Cardiac muscle cell (in vitro differentiated cells and primary cell): ENCODE results near the gene DGKB. TPM values are rescaled to one million over a fixed set of nuclear protein-coding genes. Genes with fewer than 3 reads are reported as not detected.

Source experiments
- DNase-seq, 2 donors: peaks; one replicate each; pipeline versions ENCODE4 v3.0.0 to v3.0.0-alpha.2; 2010 to 2017; ENCODE audit warnings: low read depth in 1 of 2, low spot score in 1 of 2
- H3K27ac ChIP-seq: fragments of 200-600 bp; sonication (generic); 2 replicates; pipeline ENCODE4 v1.5.1; 2016
- H3K27me3 ChIP-seq: fragments of 200-600 bp; sonication (generic); 2 replicates; pipeline ENCODE4 v1.6.0; 2016; ENCODE audit warnings: control low read depth
- H3K36me3 ChIP-seq: fragments of 200-600 bp; sonication (generic); 2 replicates; pipeline ENCODE4 v1.5.1; 2016; ENCODE audit warnings: control low read depth
- H3K4me1 ChIP-seq: fragments of 200-600 bp; sonication (generic); 2 replicates; pipeline ENCODE4 v1.8.1; 2017; ENCODE audit warnings: low read depth, mild to moderate bottlenecking, mixed run types
- H3K4me3 ChIP-seq: fragments of 200-600 bp; sonication (generic); 2 replicates; pipeline ENCODE4 v1.5.1; 2016; ENCODE audit warnings: mild to moderate bottlenecking
- H3K9me3 ChIP-seq: fragments of 200-600 bp; sonication (generic); 2 replicates; pipeline ENCODE4 v1.5.1; 2017; ENCODE audit warnings: low read depth, mild to moderate bottlenecking, control low read depth
- CTCF ChIP-seq: IDR thresholded peaks from 2 replicates; pipeline ENCODE4 v1.5.1; 2012; ENCODE audit warnings: low read depth, mild to moderate bottlenecking, low read length
- polyA plus RNA-seq: library from polyadenylated mRNA; unstranded; fragments of >200 nt; fragmentation: Nextera tagmentation; extraction: Ambion mirVana; gene quantifications from 2 replicates; pipeline ENCODE4 v1.2.1, GENCODE V29; 2016
- total RNA-seq: library from RNA; depleted of rRNA; stranded (reverse); fragments of >200 nt; gene quantifications from 2 replicates; pipeline ENCODE4 v1.2.3, GENCODE V29; 2016

DGKB gene
- total and polyA plus RNA-seq, 2 experiments from 2014 or later = 0.07 to 0.86 TPM

GRCh38 chr7:14833707-14834106, 68.8 kb downstream of the DGKB start:
- Histone ChIP-seq H3K4me1 (peaks cover 44% of the 10 kb centered on the region), H3K27ac (no peak overlapping the region), H3K36me3 (no peaks in the 10 kb centered on the region)

GRCh38 chr7:14828053-14828452, 74.5 kb downstream of the DGKB start:
- no peak for TF ChIP-seq CTCF
- Histone ChIP-seq H3K36me3 (no peaks in the 10 kb centered on the region), H3K4me1 (peaks cover 9% of the 10 kb centered on the region), H3K9me3 (no peaks in the 10 kb centered on the region), H3K4me3 (no peak overlapping the region), H3K27me3 (no peaks in the 10 kb centered on the region), H3K27ac (no peak overlapping the region)
- DNase-seq = no peak

More at GRCh38 chr7:14833707-14834106, 68.8 kb downstream of the DGKB start:
- H3K4me3 ChIP-seq = no peak overlapping the region
- no peak for DNase-seq
- no peak for TF ChIP-seq CTCF
- no peaks in the 10 kb centered on the region for H3K27me3 ChIP-seq
- H3K9me3 ChIP-seq = no peaks in the 10 kb centered on the region

- Histone ChIP-seq H3K27ac (no peak overlapping the region), H3K36me3 (no peaks in the 10 kb centered on the region), H3K27me3 (no peaks in the 10 kb centered on the region), H3K4me3 (no peak overlapping the region), H3K4me1 (peaks cover 9% of the 10 kb centered on the region), H3K9me3 (no peaks in the 10 kb centered on the region)
- no peak for DNase-seq
- TF ChIP-seq CTCF = no peak
These were observed 76.1 kb downstream of the DGKB start for GRCh38 chr7:14826426-14826825.

GRCh38 chr7:14825912-14826311, 76.6 kb downstream of the DGKB start:
- Histone ChIP-seq H3K27me3 (no peaks in the 10 kb centered on the region), H3K4me1 (peaks cover 9% of the 10 kb centered on the region), H3K36me3 (no peaks in the 10 kb centered on the region), H3K27ac (no peak overlapping the region), H3K9me3 (no peaks in the 10 kb centered on the region), H3K4me3 (no peak overlapping the region)
- no peak for DNase-seq
- no peak for TF ChIP-seq CTCF

GRCh38 chr7:14822481-14822854, 80.1 kb downstream of the DGKB start:
- Histone ChIP-seq H3K27ac (no peak overlapping the region), H3K9me3 (no peaks in the 10 kb centered on the region), H3K36me3 (no peaks in the 10 kb centered on the region), H3K27me3 (no peaks in the 10 kb centered on the region), H3K4me1 (no peaks in the 10 kb centered on the region), H3K4me3 (no peak overlapping the region)
- TF ChIP-seq CTCF = no peak
- DNase-seq = no peak
